Measurements from ENCODE around the gene OTOR.

DNA sequence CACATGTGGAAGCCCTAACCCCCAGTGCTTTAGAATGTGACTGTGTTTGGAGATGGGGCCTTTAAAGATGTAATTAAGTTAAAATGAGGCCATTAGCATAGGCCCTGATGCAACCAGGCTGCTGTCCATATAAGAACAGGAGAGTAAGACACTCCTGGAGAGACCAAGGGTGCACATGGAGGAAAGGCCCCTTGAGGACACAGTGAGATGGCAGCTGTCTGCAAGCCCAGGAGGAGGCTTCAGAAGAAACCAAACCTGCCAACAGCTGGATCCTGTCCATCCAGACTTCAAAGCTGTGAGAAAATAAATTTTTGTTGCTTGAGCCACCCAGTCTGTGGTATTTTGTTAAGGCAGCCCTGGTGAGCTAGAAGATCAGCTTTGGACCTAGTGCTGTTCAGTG, 35.1 kb upstream of the OTOR start:
- TF ChIP-seq, protein P1, sequence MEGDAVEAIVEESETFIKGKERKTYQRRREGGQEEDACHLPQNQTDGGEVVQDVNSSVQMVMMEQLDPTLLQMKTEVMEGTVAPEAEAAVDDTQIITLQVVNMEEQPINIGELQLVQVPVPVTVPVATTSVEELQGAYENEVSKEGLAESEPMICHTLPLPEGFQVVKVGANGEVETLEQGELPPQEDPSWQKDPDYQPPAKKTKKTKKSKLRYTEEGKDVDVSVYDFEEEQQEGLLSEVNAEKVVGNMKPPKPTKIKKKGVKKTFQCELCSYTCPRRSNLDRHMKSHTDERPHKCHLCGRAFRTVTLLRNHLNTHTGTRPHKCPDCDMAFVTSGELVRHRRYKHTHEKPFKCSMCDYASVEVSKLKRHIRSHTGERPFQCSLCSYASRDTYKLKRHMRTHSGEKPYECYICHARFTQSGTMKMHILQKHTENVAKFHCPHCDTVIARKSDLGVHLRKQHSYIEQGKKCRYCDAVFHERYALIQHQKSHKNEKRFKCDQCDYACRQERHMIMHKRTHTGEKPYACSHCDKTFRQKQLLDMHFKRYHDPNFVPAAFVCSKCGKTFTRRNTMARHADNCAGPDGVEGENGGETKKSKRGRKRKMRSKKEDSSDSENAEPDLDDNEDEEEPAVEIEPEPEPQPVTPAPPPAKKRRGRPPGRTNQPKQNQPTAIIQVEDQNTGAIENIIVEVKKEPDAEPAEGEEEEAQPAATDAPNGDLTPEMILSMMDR (IDR thresholded peaks at IDR 0.05; ENCODE audit: insufficient read depth, low read length, poor library complexity, severe bottlenecking), result no peak
- no peak for TF ChIP-seq EZH2phosphoT487 (conservative IDR thresholded peaks at IDR 0.05; ENCODE audit: low read length)

Measured in SU-DHL-6 (cell line).